ENCODE measurements around the gene TRDN.
"Not testable (repeated sequence)": the region's sequence is repeated elsewhere in the genome, so short reads cannot be mapped to it uniquely, and the experiment has no call there.

TRDN gene

GRCh38 chr6:123233336-123233735 lies 403.4 kb downstream of the TRDN start:
- no peak for DNase-seq

- not testable (repeated sequence) for DNase-seq
Measured at GRCh38 chr6:123227789-123228188, 409.0 kb downstream of the TRDN start.

GRCh38 chr6:123226398-123226797 lies 410.4 kb downstream of the TRDN start:
- DNase-seq = no peak

- no peak for DNase-seq
Measured at GRCh38 chr6:123224077-123224476, 412.7 kb downstream of the TRDN start.

GRCh38 chr6:123223461-123223860 lies 413.3 kb downstream of the TRDN start:
- DNase-seq = no peak

- no peak for DNase-seq
Measured at GRCh38 chr6:123215211-123215610, 421.5 kb downstream of the TRDN start.

- no peak for DNase-seq
Measured at GRCh38 chr6:123214433-123214832, 422.3 kb downstream of the TRDN start.

GRCh38 chr6:123213921-123214320 lies 422.8 kb downstream of the TRDN start:
- no peak for DNase-seq

GRCh38 chr6:123211777-123212545 lies 424.8 kb downstream of the TRDN start:
- no peak for DNase-seq

GRCh38 chr6:123210645-123211044 lies 426.1 kb downstream of the TRDN start:
- DNase-seq = no peak

- no peak for DNase-seq
Measured at GRCh38 chr6:123207967-123208510, 428.7 kb downstream of the TRDN start.

- no peak for DNase-seq
Measured at GRCh38 chr6:123203928-123204327, 432.8 kb downstream of the TRDN start.

GRCh38 chr6:123201869-123202372 lies 434.8 kb downstream of the TRDN start:
- no peak for DNase-seq

- DNase-seq = no peak
Measured at GRCh38 chr6:123193298-123193697, 443.5 kb downstream of the TRDN start.

GRCh38 chr6:123189816-123190215 lies 446.9 kb downstream of the TRDN start:
- no peak for DNase-seq

GRCh38 chr6:123182998-123183397 lies 453.8 kb downstream of the TRDN start:
- DNase-seq = no peak

- no peak for DNase-seq
Measured at GRCh38 chr6:123176706-123177105, 460.0 kb downstream of the TRDN start.

- no peak for DNase-seq
Measured at GRCh38 chr6:123171341-123172115, 465.2 kb downstream of the TRDN start.

GRCh38 chr6:123169774-123170095 lies 467.0 kb downstream of the TRDN start:
- no peak for DNase-seq

- no peak for DNase-seq
Measured at GRCh38 chr6:123168892-123169773, 467.6 kb downstream of the TRDN start.

- DNase-seq = no peak
Measured at GRCh38 chr6:123168466-123168865, 468.3 kb downstream of the TRDN start.
